Measurements from ENCODE around the gene COL6A1.
A peak's percentile ranks its signal among the peaks of the same experiment; 100 is the strongest.

The COL6A1 gene

GRCh38 chr21:46049890-46050667, 68.5 kb downstream of the COL6A1 start:
- no peak for DNase-seq (ENCODE audit: low read depth)

DNA sequence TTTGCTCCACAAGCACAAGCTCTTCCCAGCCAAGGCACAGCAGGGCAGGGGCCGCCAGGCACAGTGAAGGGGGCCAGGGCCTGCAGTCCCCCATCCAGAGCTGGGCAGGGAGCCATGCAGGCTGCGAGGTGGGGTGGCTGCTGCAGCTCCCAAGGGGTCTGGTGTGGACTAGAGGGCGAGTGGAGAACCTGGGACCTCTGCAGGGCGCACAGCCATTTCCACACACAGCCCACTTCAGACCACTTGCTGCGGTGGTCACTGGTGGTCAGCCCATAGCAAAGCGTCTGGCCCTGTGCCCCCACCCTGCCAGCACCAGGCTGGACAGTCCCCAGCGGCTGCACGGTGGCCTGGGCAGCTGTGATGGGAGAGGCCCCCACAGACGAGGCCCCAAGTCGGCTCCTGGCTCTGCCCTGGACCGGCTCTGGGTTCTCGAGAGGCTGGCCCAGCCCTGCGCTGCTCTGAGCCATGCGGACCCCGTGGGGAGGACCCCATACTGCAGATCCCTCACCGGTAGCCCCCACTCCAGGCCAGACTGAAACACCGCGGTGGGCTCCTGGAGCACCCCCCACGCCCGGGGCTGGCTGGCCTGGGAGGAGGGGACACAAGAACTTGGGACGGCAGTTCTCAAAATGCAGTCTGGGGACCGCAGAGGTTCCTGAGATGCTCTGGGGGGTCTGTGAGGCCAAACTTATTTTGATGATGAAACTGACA, 69.3 kb downstream of the COL6A1 start:
- no peak for DNase-seq (ENCODE audit: low read depth)

GRCh38 chr21:46051379-46051770, 69.8 kb downstream of the COL6A1 start:
- DNase-seq (ENCODE audit: low read depth): no peak

DNA sequence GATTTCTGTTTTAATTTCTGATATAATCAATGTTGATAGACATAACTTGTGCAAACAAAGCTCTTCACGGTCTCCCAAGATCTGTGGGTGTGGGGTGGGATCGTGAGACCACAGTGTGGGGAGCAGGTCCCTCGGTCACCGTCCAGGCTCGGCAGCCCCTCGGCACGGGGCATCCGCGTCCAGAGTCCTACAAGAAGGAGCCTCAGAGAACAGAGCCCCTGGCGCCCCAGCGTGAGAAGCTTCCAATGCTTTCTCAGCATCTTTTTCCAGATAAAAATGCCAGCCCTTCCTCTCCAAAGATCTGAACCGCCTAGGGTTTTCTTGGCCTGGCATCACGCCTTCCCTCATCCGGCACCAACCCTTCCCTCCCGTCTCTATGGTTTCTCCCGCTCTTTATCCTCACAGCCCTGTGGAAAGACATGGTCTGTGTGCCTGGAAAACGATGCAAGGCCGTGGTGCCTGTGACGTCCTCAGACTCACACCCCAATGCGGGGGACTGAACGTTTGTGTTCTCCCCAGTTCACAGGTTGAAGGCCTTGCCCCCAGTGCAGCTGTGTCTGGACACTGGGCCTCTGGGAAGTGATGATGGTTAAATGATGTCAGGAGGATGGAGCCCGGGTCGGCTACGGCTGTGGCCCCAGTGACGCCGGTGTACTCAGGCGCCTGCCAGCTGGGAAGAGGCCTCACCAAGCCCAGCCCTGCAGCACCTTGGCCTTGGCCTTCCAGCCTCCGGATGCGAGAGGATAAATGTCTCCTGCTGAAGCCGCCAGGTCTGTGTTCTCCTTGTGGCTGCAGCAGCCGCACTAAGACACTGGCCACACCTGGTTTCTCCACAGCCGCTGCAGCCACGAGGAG, 70.5 kb downstream of the COL6A1 start:
- DNase-seq (ENCODE audit: low read depth): no peak

DNA sequence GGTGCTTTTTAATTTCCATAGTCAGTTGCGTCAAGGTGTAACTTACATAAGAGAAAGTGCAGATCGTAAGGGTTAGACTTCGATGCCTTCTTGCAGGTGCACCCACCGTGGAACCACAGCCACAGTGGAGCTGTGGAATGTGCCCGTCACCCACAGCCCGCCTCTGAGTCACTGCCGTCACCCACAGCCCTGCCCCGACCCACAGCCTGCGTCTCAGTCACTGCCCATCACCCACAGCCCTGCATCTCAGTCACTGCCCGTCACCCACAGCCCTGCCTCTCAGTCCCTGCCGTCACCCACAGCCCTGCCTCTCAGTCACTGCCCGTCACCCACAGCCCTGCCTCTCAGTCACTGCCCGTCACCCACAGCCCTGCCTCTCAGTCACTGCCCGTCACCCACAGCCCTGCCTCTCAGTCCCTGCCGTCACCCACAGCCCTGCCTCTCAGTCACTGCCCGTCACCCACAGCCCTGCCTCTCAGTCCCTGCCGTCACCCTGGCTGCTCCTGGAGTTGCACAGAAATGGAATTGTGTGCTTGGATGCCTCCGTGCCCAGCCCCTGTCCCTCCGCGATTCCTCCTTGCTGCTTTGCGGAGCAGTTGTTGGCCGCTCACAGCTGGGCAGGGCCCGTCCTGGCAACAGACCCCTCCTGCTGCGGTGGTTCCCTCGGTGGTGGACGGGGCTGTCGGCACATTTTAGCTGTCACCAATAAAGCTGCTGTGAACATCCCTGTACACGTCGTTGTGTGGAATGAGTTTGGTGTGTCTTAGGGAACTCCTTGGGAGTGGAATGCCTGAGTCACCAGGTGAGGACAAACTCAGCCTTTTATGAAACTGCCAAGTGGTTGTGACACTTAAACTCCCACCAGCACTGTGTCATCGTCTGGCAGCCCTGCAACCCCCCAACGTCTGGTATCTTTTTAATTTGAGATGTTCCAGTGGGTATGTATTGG, 71.4 kb downstream of the COL6A1 start:
- peak; percentile 43 for DNase-seq (ENCODE audit: low read depth)

- no peak for DNase-seq (ENCODE audit: low read depth)
These were observed 72.5 kb downstream of the COL6A1 start for GRCh38 chr21:46054031-46054430.

DNA sequence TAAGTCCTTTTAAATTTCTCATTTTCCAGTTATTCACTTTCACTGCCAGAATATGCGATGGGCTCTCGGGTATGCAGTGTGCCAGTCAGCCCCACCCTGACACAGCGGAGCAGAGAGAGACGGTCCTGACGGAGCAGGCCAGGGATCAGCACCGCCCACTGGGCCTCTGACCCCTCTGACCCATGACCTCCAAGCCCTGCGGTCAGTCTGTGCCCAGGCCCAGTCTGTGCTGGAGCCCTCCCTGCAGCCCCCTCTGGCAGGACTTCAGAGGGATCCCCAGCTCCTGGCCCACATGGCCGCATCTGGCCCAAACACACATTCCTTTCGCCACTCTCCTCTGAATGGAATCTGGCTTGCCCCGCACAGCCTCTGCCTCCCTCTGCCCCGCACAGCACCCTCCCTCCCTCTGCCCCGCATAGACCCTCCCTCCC, 72.9 kb downstream of the COL6A1 start:
- no peak for DNase-seq (ENCODE audit: low read depth)

All from activated gamma-delta T cell treated with anti-CD3 and anti-CD28 coated beads, Interleukin-2, amount 50 U/mL, for 16 hours (primary cell).